ENCODE results near the gene SLC35A5. TPM values are rescaled to one million over a fixed set of nuclear protein-coding genes. Genes with fewer than 3 reads are reported as not detected.

The SLC35A5 gene
- polyA plus RNA-seq, 4 donors, result 6.2 to 49.3 (median 14.1) TPM

- DNase-seq (no peak), FAIRE-seq (no peak)
- Histone ChIP-seq H3K4me3 (ENCODE audit: low read depth in 1 of 3, low read length in 3 of 3) (no peak overlapping the region), H3K27ac (ENCODE audit: low read depth in 1 of 3, low read length in 2 of 3) (no peak overlapping the region), H3K9me3 (ENCODE audit: control insufficient read depth in 2 of 2, insufficient read depth in 1 of 2, low read depth in 1 of 2, low read length in 1 of 2) (no peaks in the 10 kb centered on the region), H3K27me3 (ENCODE audit: control insufficient read depth in 3 of 3, insufficient read depth in 3 of 3, low read length in 3 of 3) (peaks cover 0 to 3% (median 0%) of the 10 kb centered on the region in 3 donors), H3K4me1 (ENCODE audit: control insufficient read depth in 3 of 3, insufficient read depth in 2 of 3, low read depth in 1 of 3, low read length in 2 of 3) (peaks cover 0 to 2% (median 0%) of the 10 kb centered on the region in 3 donors), H3K36me3 (ENCODE audit: control insufficient read depth in 3 of 3, insufficient read depth in 2 of 3, low read depth in 1 of 3, low read length in 3 of 3) (no peaks in the 10 kb centered on the region)
- WGBS, 3 donors, result 18 to 47% (median 39%) methylated on average over 1 of the region's 1 CpG
Observed at GRCh38 chr3:112633757-112634156, 71.9 kb downstream of the SLC35A5 start.

GRCh38 chr3:112634786-112635541 is 73.1 kb downstream of the SLC35A5 start:
- H3K27me3 ChIP-seq (ENCODE audit: control insufficient read depth in 3 of 3, insufficient read depth in 3 of 3, low read length in 3 of 3), result peaks cover 0 to 3% (median 0%) of the 10 kb centered on the region in 3 donors
- no peaks in the 10 kb centered on the region for H3K9me3 ChIP-seq (ENCODE audit: control insufficient read depth in 2 of 2, insufficient read depth in 1 of 2, low read depth in 1 of 2, low read length in 1 of 2)
- H3K36me3 ChIP-seq (ENCODE audit: control insufficient read depth in 3 of 3, insufficient read depth in 2 of 3, low read depth in 1 of 3, low read length in 3 of 3), result no peaks in the 10 kb centered on the region
- H3K4me1 ChIP-seq (ENCODE audit: control insufficient read depth in 3 of 3, insufficient read depth in 2 of 3, low read depth in 1 of 3, low read length in 2 of 3), result peaks cover 0 to 2% (median 0%) of the 10 kb centered on the region in 3 donors
- WGBS, 3 donors, result 73 to 85% (median 84%) methylated on average over 4 of the region's 4 CpGs
- H3K4me3 ChIP-seq (ENCODE audit: low read depth in 1 of 3, low read length in 3 of 3), result no peak overlapping the region
- FAIRE-seq (no peak), DNase-seq (no peak)
- peak overlapping the region in 2 of 3 donors; percentile 2 to 65 for H3K27ac ChIP-seq (ENCODE audit: low read depth in 1 of 3, low read length in 2 of 3)

Other genes starting within 250 kb of the SLC35A5 start
- gene CD200, start 228.9 kb upstream of the SLC35A5 start, polyA plus RNA-seq, result 1 to 10 TPM in 3 of 4 donors, not detected in 1; 1.1 to 9.6 (median 7.9) TPM
- under 1 TPM; 0.27 to 0.67 (median 0.52) TPM for gene BTLA, start 62.6 kb upstream of the SLC35A5 start, polyA plus RNA-seq
- gene ATG3, start 83 bp upstream of the SLC35A5 start, polyA plus RNA-seq, result 10 to 100 TPM; 48.2 to 73.0 (median 63.5) TPM
- gene CCDC80, start 79.1 kb downstream of the SLC35A5 start, polyA plus RNA-seq, result 10 to 100 TPM in 1 of 4 donors, 1 to 10 TPM in 3; 2.5 to 14.5 (median 5.2) TPM

Measured in small intestine (tissue), 7 donors.